Measurements from ENCODE around the gene GOLGA8N.
"Not testable (repeated sequence)": the region's sequence is repeated elsewhere in the genome, so short reads cannot be mapped to it uniquely, and the experiment has no call there.

- not testable (repeated sequence) for TF ChIP-seq EZH2 (IDR thresholded peaks at IDR 0.05; ENCODE audit: low read depth); CTCF (conservative IDR thresholded peaks at IDR 0.05)
Observed at GRCh38 chr15:32562198-32562597, 31.1 kb upstream of the GOLGA8N start.
